Measurements from ENCODE around the gene ABI3. TPM values are rescaled to one million over a fixed set of nuclear protein-coding genes. Genes with fewer than 3 reads are reported as not detected.

The ABI3 gene
- total and polyA plus RNA-seq, 8 donors, result 1.3 to 72.4 (median 6.8) TPM

- H3K27me3 ChIP-seq, result peaks cover 0 to 35% (median 13%) of the 10 kb centered on the region in 3 donors
- intact Hi-C loops (cut with DNase I; ENCODE audit: low total_unique reads), result no loop called here
- DNase-seq, result no peak
- TF ChIP-seq CTCF (IDR thresholded peaks at IDR 0.05), result no peak
- H3K4me1 ChIP-seq, result peaks cover 10 to 63% (median 29%) of the 10 kb centered on the region in 4 donors
- H3K27ac ChIP-seq, result peak overlapping the region in 2 of 5 donors; percentile 42 to 73
- no peaks in the 10 kb centered on the region for H3K36me3 ChIP-seq
- WGBS, 5 donors, result 80 to 94% (median 83%) methylated on average over 2 of the region's 2 CpGs
- peak overlapping the region in 3 of 4 donors; percentile 7 to 42 (median 8) for H3K4me3 ChIP-seq
- H3K9me3 ChIP-seq, result no peaks in the 10 kb centered on the region
Measured at GRCh38 chr17:49213847-49214246, 3.3 kb downstream of the ABI3 start.

GRCh38 chr17:49214676-49215360 lies 4.3 kb downstream of the ABI3 start:
- TF ChIP-seq CTCF (IDR thresholded peaks at IDR 0.05), result no peak
- no peak for TF ChIP-seq EP300 (IDR thresholded peaks at IDR 0.05)
- TF ChIP-seq POLR2A (IDR thresholded peaks at IDR 0.05), result no peak
- no peak for TF ChIP-seq POLR2AphosphoS5 (IDR thresholded peaks at IDR 0.05)
- no peaks in the 10 kb centered on the region for H3K9me3 ChIP-seq
- intact Hi-C loops (cut with DNase I; ENCODE audit: low total_unique reads), result no loop called here
- H3K27me3 ChIP-seq, result peaks cover 5 to 35% (median 12%) of the 10 kb centered on the region in 3 donors
- 27 to 47% (median 34%) methylated on average over 12 of the region's 12 CpGs for WGBS, 5 donors
- peak overlapping the region in 1 of 4 donors; percentile 8 for H3K4me3 ChIP-seq
- H3K4me1 ChIP-seq, result peaks cover 10 to 65% (median 34%) of the 10 kb centered on the region in 4 donors
- peak overlapping the region in 4 of 5 donors; percentile 20 to 73 (median 36) for H3K27ac ChIP-seq
- DNase-seq, result peak; percentile 59 to 79
- peaks cover 0 to under 1% (median 0%) of the 10 kb centered on the region in 4 donors for H3K36me3 ChIP-seq

- H3K27ac ChIP-seq, result peak overlapping the region in 4 of 5 donors; percentile 4 to 73 (median 56)
Measured at GRCh38 chr17:49216482-49216881, 6.0 kb downstream of the ABI3 start.

More at GRCh38 chr17:49216482-49216881, 6.0 kb downstream of the ABI3 start:
- intact Hi-C loops (cut with DNase I; ENCODE audit: low total_unique reads), result no loop called here
- peaks cover 10 to 67% (median 33%) of the 10 kb centered on the region in 4 donors for H3K4me1 ChIP-seq
- TF ChIP-seq POLR2AphosphoS5 (IDR thresholded peaks at IDR 0.05) (no peak), POLR2A (IDR thresholded peaks at IDR 0.05) (no peak), EP300 (IDR thresholded peaks at IDR 0.05) (no peak), CTCF (IDR thresholded peaks at IDR 0.05) (no peak)
- no peaks in the 10 kb centered on the region for H3K9me3 ChIP-seq
- 82 to 88% (median 83%) methylated on average over 12 to 13 of the region's 13 CpGs for WGBS, 5 donors
- peak overlapping the region in 1 of 4 donors; percentile 1 for H3K4me3 ChIP-seq
- peaks cover 5 to 42% (median 12%) of the 10 kb centered on the region in 3 donors for H3K27me3 ChIP-seq
- no peak for DNase-seq
- H3K36me3 ChIP-seq, result peaks cover 0 to 4% (median 0%) of the 10 kb centered on the region in 4 donors

Measured in stomach (tissue), 9 donors.